Caco-2 (cell line): ENCODE data around the gene LUC7L3. TPM values are rescaled to one million over a fixed set of nuclear protein-coding genes. Genes with fewer than 3 reads are reported as not detected.

Experiments
- BruUV-seq: library from RNA; stranded (reverse); fragments of 400-500 nt; replicated peaks from 2 replicates; lab custom pipeline; 2021; lab: Mats Ljungman, UMichigan
- CTCF ChIA-PET: fragments of 300-600 bp; sonication (Branson Sonifier 250); formaldehyde crosslinking; loops from one replicate; lab custom pipeline; 2022; ENCODE audit warnings: antibody characterized with exemption; lab: Charles Lee
- POLR2A ChIA-PET: fragments of 300-600 bp; sonication (Branson Sonifier 250); formaldehyde crosslinking; loops from one replicate; lab custom pipeline; 2022; ENCODE audit warnings: antibody characterized with exemption; lab: Charles Lee
- DNase-seq, 2 experiments: peaks; one replicate each; pipeline versions ENCODE4 v3.0.0 to v3.0.0-alpha.2; 2020 to 2022
- H3K27me3 ChIP-seq: replicated peaks from 2 replicates; pipeline ENCODE4 v1.6.0; 2011; ENCODE audit warnings: low read length; ENCODE audit not compliant: control insufficient read depth, insufficient read depth
- H3K36me3 ChIP-seq: 2 replicates; pipeline ENCODE4 v1.5.1; 2011; ENCODE audit warnings: low read length; ENCODE audit not compliant: control insufficient read depth, insufficient read depth
- H3K4me1 ChIP-seq: fragments of 250-450 bp; sonication (Bioruptor Pico); 2 replicates; pipeline ENCODE4 v1.5.1; 2020; ENCODE audit warnings: mild to moderate bottlenecking
- H3K4me3 ChIP-seq: 2 replicates; pipeline ENCODE4 v1.5.1; 2011; ENCODE audit warnings: low read depth, mild to moderate bottlenecking, control low read depth, low read length
- H3K9me3 ChIP-seq: fragments of 250-450 bp; sonication (Bioruptor Pico); 2 replicates; pipeline ENCODE4 v1.5.1; 2020; ENCODE audit warnings: mild to moderate bottlenecking, moderate library complexity
- H3K27ac Mint-ChIP-seq: one replicate; pipeline ENCODE4 v1.8.0; 2022; ENCODE audit warnings: mixed read lengths; ENCODE audit not compliant: unreplicated experiment
- H3K27me3 Mint-ChIP-seq: one replicate; pipeline ENCODE4 v1.8.0; 2022; ENCODE audit warnings: mixed read lengths; ENCODE audit not compliant: insufficient read depth, unreplicated experiment
- H3K36me3 Mint-ChIP-seq: one replicate; pipeline ENCODE4 v1.8.0; 2022; ENCODE audit warnings: mild to moderate bottlenecking, mixed read lengths; ENCODE audit not compliant: insufficient read depth, unreplicated experiment
- H3K4me1 Mint-ChIP-seq: one replicate; pipeline ENCODE4 v1.8.0; 2022; ENCODE audit warnings: low read depth, mixed read lengths; ENCODE audit not compliant: unreplicated experiment
- H3K4me3 Mint-ChIP-seq: one replicate; pipeline ENCODE4 v1.8.0; 2022; ENCODE audit warnings: mild to moderate bottlenecking, moderate library complexity, mixed read lengths; ENCODE audit not compliant: unreplicated experiment
- H3K9me3 Mint-ChIP-seq: one replicate; pipeline ENCODE4 v1.8.0; 2022; ENCODE audit warnings: mixed read lengths; ENCODE audit not compliant: unreplicated experiment
- CTCF ChIP-seq, 2 experiments: fragments of 200-600 bp in 1 of 2; IDR thresholded peaks; 1 replicate in 1 of 2; 2 replicates in 1 of 2; pipeline versions ENCODE4 v1.5.1 to v1.8.0; 2011 to 2022; ENCODE audit warnings: antibody characterized with exemption in 1 of 2, control low read depth in 1 of 2, inconsistent platforms in 1 of 2, low read depth in 1 of 2, low read length in 1 of 2, mild to moderate bottlenecking in 1 of 2, moderate library complexity in 1 of 2; ENCODE audit not compliant: insufficient read depth in 1 of 2, severe bottlenecking in 1 of 2, unreplicated experiment in 1 of 2
- intact Hi-C: fragments of 100-400 bp; cut with micrococcal nuclease; formaldehyde crosslinking; loops from one replicate; pipeline ENCODE4 v1.10.0; 2022; ENCODE audit not compliant: unreplicated experiment
- total RNA-seq: library from RNA; stranded (reverse); gene quantifications from 2 replicates; pipeline ENCODE4 v1.2.3, GENCODE V29; 2022

The LUC7L3 gene
- total RNA-seq, 1 experiment from 2014 or later: 287 TPM

GRCh38 chr17:50703162-50703561 is 16.2 kb upstream of the LUC7L3 start:
- Mint-ChIP-seq H3K4me1 (peaks cover 22% of the 10 kb centered on the region), H3K36me3 (peaks cover 87% of the 10 kb centered on the region), H3K9me3 (no peaks in the 10 kb centered on the region), H3K27me3 (no peaks in the 10 kb centered on the region), H3K4me3 (no peak overlapping the region), H3K27ac (peak overlapping the region; percentile 7)
- Histone ChIP-seq H3K36me3 (peaks cover 1% of the 10 kb centered on the region; the same call in 1 of the 2 replicates), H3K4me3 (no peak overlapping the region), H3K27me3 (no peaks in the 10 kb centered on the region), H3K4me1 (peaks cover 3% of the 10 kb centered on the region; the same call in 1 of the 2 replicates), H3K9me3 (no peaks in the 10 kb centered on the region)
- POLR2A ChIA-PET: no interaction called here
- TF ChIP-seq CTCF (IDR thresholded peaks at IDR 0.05; ENCODE audit: insufficient read depth in 1 of 2, low read depth in 1 of 2, low read length in 1 of 2, severe bottlenecking in 1 of 2, unreplicated experiment in 1 of 2): no peak
- BruUV-seq: TSS peak; percentile 1
- intact Hi-C loops: loop anchor here (10.0 kb wide), 1 partner anchor 142 kb away; no protein-coding TSS in a partner anchor
- DNase-seq: peak in 1 of 2 experiments; percentile 7
- CTCF ChIA-PET: interaction anchor here (2.3 to 4.1 kb wide), 3 partner anchors 8 to 153 kb away, joined by 15 to 22 read pairs (median 18); no protein-coding TSS in a partner anchor

- ChIA-PET POLR2A (interaction anchor here (0.7 to 1.9 kb wide), 3 partner anchors 9 to 12 kb away, joined by 3 to 20 read pairs (median 9); partner anchors contain the start of gene LUC7L3), CTCF (interaction anchor here (0.6 to 4.1 kb wide), 4 partner anchors 14 to 197 kb away, joined by 3 to 22 read pairs (median 4); no protein-coding TSS in a partner anchor)
- intact Hi-C loops: loop anchor here (1.0 to 10.0 kb wide), 4 partner anchors 12 to 230 kb away; partner anchors contain the start of genes LUC7L3 and RSAD1
- Histone ChIP-seq H3K4me3 (peak within 1 kb of the TSS; percentile 68), H3K9me3 (no peaks in the 10 kb centered on the region), H3K4me1 (peaks cover 15% of the 10 kb centered on the region), H3K36me3 (no peaks in the 10 kb centered on the region; the same call in 1 of the 2 replicates), H3K27me3 (no peaks in the 10 kb centered on the region)
- Mint-ChIP-seq H3K27me3 (no peaks in the 10 kb centered on the region), H3K4me1 (peaks cover 31% of the 10 kb centered on the region), H3K36me3 (peaks cover 44% of the 10 kb centered on the region), H3K4me3 (peak within 1 kb of the TSS; percentile 97), H3K27ac (peak within 1 kb of the TSS; percentile 79), H3K9me3 (no peaks in the 10 kb centered on the region)
- no peak for TF ChIP-seq CTCF (IDR thresholded peaks at IDR 0.05; ENCODE audit: insufficient read depth in 1 of 2, low read depth in 1 of 2, low read length in 1 of 2, severe bottlenecking in 1 of 2, unreplicated experiment in 1 of 2)
- TSS peak; percentile 60 for BruUV-seq
- peak; percentile 95 to 99 for DNase-seq
Observed at GRCh38 chr17:50707289-50708049, 11.9 kb upstream of the LUC7L3 start, which contains the start of gene ANKRD40. ANKRD40 (minus strand) TSS chr17:50707914; CDS start chr17:50707654, 260 bp downstream.
